ENCODE measurements around the gene ANKMY1.

ANKMY1 gene

GRCh38 chr2:240431661-240432424, 125.9 kb downstream of the ANKMY1 start:
- DNase-seq: no peak

GRCh38 chr2:240431271-240431660, 126.5 kb downstream of the ANKMY1 start:
- DNase-seq: no peak

- no peak for DNase-seq
Measured at GRCh38 chr2:240430595-240430994, 127.2 kb downstream of the ANKMY1 start.

- no peak for DNase-seq
Measured at GRCh38 chr2:240429872-240430491, 127.8 kb downstream of the ANKMY1 start.

Data from NCI-H2029 (cell line).